ENCODE results near the gene FLVCR1. TPM values are rescaled to one million over a fixed set of nuclear protein-coding genes. Genes with fewer than 3 reads are reported as not detected.

Gene FLVCR1
- total RNA-seq, 6 experiments from 2014 or later: 1.6 to 5.8 (median 2.1) TPM

DNA sequence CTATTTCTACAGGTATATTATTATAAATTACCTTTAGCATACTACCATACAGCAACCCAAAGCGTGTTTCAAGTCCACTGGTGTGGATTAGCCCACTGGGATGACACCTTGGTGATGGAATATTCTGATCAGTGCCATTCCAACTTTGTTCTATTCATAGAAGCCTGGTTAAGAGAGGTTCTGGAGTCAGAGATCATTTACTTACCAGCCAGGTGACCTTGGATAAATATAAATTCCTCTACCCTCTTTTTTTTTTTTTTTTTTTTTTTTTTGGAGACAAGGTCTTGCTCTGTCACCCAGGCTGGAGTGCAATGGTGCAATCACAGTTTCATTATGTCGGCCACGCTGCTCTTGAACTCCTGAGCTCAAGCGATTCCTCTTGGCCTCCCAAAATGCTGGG lies 10.5 kb upstream of the FLVCR1 start, which contains the start of gene SPATA45:
Gene SPATA45 (minus strand): TSS at position 101 of the 400 bp plus-strand sequence. CDS start 11,500 bp downstream, outside the sequence.
- intact Hi-C loops (cut with DNase I): no loop called here
- no peak within 1 kb of the TSS for H3K27ac ChIP-seq
- TF ChIP-seq, protein P1, sequence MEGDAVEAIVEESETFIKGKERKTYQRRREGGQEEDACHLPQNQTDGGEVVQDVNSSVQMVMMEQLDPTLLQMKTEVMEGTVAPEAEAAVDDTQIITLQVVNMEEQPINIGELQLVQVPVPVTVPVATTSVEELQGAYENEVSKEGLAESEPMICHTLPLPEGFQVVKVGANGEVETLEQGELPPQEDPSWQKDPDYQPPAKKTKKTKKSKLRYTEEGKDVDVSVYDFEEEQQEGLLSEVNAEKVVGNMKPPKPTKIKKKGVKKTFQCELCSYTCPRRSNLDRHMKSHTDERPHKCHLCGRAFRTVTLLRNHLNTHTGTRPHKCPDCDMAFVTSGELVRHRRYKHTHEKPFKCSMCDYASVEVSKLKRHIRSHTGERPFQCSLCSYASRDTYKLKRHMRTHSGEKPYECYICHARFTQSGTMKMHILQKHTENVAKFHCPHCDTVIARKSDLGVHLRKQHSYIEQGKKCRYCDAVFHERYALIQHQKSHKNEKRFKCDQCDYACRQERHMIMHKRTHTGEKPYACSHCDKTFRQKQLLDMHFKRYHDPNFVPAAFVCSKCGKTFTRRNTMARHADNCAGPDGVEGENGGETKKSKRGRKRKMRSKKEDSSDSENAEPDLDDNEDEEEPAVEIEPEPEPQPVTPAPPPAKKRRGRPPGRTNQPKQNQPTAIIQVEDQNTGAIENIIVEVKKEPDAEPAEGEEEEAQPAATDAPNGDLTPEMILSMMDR (IDR thresholded peaks at IDR 0.05): no peak
- no peak for TF ChIP-seq POLR2A (IDR thresholded peaks at IDR 0.05)
- 80% methylated on average over 4 of the region's 4 CpGs for WGBS (ENCODE audit: insufficient coverage, low coverage, low lambda C conversion rate, missing lambda C conversion rate)
- no peaks in the 10 kb centered on the region for H3K4me1 ChIP-seq
- H3K4me3 ChIP-seq: no peak within 1 kb of the TSS
- ATAC-seq (no peak), DNase-seq (no peak)
- no peaks in the 10 kb centered on the region for H3K9me3 ChIP-seq
- H3K36me3 ChIP-seq: no peaks in the 10 kb centered on the region
- H3K27me3 ChIP-seq: no peaks in the 10 kb centered on the region

DNA sequence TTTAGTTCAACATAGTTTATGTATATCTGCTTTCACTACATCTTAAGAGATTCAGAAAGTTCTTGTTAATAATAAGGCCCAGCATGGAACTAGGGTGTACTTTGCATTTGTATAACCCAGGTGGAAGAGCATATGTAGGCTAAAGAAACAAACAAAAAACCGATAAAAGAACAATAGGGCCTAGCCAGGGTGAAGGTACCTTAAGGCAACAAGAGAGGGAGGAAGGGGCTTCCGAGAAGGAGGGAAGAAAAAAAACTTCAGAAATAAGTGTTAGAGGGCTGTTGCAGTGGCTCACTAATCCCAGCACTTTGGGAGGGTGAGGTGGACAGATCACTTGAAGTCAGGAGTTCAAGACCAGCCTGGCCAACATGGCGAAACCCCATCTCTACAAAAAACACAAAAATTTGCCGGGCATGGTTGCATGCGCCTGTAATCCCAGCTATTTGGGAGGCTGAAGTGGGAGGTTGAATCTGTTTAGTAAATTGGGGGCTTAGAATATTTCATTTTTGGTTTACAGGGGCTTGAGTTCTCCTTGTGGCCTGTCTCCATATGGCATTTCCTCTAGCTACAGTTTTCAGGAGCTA lies 5.9 kb upstream of the FLVCR1 start:
- Histone ChIP-seq H3K4me3 (no peak overlapping the region), H3K9me3 (no peaks in the 10 kb centered on the region), H3K27me3 (no peaks in the 10 kb centered on the region), H3K36me3 (no peaks in the 10 kb centered on the region), H3K27ac (no peak overlapping the region), H3K4me1 (no peaks in the 10 kb centered on the region)
- TF ChIP-seq POLR2A (IDR thresholded peaks at IDR 0.05): no peak
- WGBS (ENCODE audit: insufficient coverage, low coverage, low lambda C conversion rate, missing lambda C conversion rate): 83% methylated on average over 2 of the region's 5 CpGs
- ATAC-seq (no peak), DNase-seq (no peak)
- intact Hi-C loops (cut with DNase I): no loop called here

DNA sequence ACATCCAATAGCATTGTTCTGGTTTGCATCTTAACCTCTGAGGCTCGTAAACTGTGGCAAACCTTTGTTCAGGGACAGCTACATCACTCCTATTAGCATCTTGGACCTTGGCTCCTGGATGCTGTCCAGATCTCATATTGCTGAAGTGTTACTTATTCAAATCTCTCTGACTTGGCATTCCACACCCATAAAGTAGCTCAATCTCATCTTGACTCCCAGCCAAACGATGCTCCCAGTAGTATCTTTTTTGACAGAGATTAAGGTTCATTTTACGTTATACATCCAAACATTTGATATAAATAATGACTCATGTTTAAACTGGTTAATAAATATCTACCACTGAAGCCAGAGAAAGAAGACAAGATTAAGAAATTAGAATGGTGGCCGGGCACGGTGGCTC lies 4.4 kb upstream of the FLVCR1 start:
- peak in 2 of 4 donors; percentile 34 to 59 for ATAC-seq
- no peaks in the 10 kb centered on the region for H3K9me3 ChIP-seq
- DNase-seq: peak in 1 of 3 donors; percentile 44
- no peaks in the 10 kb centered on the region for H3K27me3 ChIP-seq
- TF ChIP-seq, protein P1 (IDR thresholded peaks at IDR 0.05): no peak
- TF ChIP-seq POLR2A (IDR thresholded peaks at IDR 0.05): no peak
- 26% methylated on average over 5 of the region's 5 CpGs for WGBS (ENCODE audit: insufficient coverage, low coverage, low lambda C conversion rate, missing lambda C conversion rate)
- H3K4me3 ChIP-seq: no peak overlapping the region
- no peaks in the 10 kb centered on the region for H3K36me3 ChIP-seq
- intact Hi-C loops (cut with DNase I): no loop called here
- H3K4me1 ChIP-seq: no peaks in the 10 kb centered on the region
- H3K27ac ChIP-seq: no peak overlapping the region

DNA sequence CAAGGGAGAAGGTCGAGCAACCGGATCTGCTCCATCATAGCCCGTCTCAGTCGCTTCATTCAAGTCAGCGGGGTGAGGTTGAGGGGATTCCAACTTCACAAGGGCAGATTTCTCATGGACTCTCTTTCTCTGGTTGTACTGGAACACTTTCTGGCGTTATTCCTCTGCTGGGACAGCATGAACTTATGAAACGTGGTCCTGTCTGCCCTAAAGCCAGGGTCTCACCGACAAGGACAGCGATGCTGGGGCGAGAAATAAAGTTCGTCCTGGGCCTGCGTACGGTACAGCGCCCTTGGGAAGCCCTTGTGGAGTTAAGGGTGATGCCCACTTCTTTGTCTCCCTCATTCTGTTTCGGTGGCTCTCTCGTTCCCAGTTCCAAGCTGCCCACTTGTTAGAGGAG lies 1.3 kb upstream of the FLVCR1 start:
- no peak for ATAC-seq
- H3K36me3 ChIP-seq: no peaks in the 10 kb centered on the region
- peaks cover 0 to 7% (median 0%) of the 10 kb centered on the region in 4 donors for H3K4me1 ChIP-seq
- no peak overlapping the region for H3K27ac ChIP-seq
- H3K9me3 ChIP-seq: no peaks in the 10 kb centered on the region
- TF ChIP-seq, protein P1 (IDR thresholded peaks at IDR 0.05): no peak
- no peak for TF ChIP-seq POLR2A (IDR thresholded peaks at IDR 0.05)
- no peaks in the 10 kb centered on the region for H3K27me3 ChIP-seq
- peak overlapping the region in 1 of 3 donors; percentile 93 for H3K4me3 ChIP-seq
- intact Hi-C loops (cut with DNase I): no loop called here
- no peak for DNase-seq
- 91% methylated on average over 9 of the region's 16 CpGs for WGBS (ENCODE audit: insufficient coverage, low coverage, low lambda C conversion rate, missing lambda C conversion rate)

DNA sequence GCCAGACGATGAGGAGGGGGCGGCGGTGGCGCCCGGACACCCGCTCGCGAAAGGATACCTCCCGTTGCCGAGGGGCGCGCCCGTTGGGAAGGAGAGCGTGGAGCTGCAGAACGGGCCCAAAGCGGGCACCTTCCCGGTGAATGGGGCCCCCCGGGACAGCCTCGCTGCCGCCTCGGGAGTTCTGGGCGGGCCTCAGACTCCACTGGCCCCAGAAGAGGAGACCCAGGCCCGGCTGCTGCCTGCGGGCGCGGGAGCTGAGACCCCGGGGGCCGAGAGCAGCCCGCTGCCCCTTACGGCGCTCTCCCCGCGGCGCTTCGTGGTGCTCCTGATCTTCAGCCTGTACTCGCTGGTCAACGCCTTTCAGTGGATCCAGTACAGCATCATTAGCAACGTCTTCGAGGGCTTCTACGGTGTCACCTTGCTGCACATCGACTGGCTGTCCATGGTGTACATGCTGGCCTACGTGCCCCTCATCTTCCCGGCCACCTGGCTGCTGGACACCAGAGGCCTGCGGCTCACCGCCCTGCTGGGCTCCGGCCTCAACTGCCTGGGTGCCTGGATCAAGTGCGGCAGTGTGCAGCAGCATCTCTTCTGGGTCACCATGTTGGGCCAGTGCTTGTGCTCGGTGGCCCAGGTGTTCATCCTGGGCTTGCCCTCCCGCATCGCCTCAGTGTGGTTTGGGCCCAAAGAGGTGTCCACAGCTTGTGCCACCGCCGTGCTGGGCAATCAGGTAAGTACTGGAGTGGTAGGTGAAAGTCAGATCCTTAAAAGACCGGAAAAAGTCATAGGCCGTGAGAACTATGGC lies 588 bp downstream of the FLVCR1 start:
- TF ChIP-seq, protein P1 (IDR thresholded peaks at IDR 0.05): no peak
- TF ChIP-seq POLR2A (IDR thresholded peaks at IDR 0.05): no peak
- peak overlapping the region; percentile 44 to 90 (median 76) for H3K27ac ChIP-seq
- intact Hi-C loops (cut with DNase I): no loop called here
- H3K36me3 ChIP-seq: no peaks in the 10 kb centered on the region
- peaks cover 0 to 7% (median 0%) of the 10 kb centered on the region in 4 donors for H3K4me1 ChIP-seq
- WGBS (ENCODE audit: insufficient coverage, low coverage, low lambda C conversion rate, missing lambda C conversion rate): 17% methylated on average over 16 of the region's 54 CpGs
- ATAC-seq (peak; percentile 22 to 55 (median 38)), DNase-seq (peak in 2 of 3 donors; percentile 36 to 53)
- H3K4me3 ChIP-seq: peak overlapping the region; percentile 92 to 93 (median 93)
- no peaks in the 10 kb centered on the region for H3K27me3 ChIP-seq
- H3K9me3 ChIP-seq: no peaks in the 10 kb centered on the region

Measured in right lobe of liver (tissue), 6 donors.